Adrenal gland (tissue), 5 donors: ENCODE results near the gene ACER2.

Experiments used
- CTCF ChIP-seq, 6 experiments: fragments of 450-650 bp in 4 of 6; fragments of 200-600 bp in 2 of 6; sonication (generic) in 1 of 6; IDR thresholded peaks; 1 replicate in 5 of 6; 2 replicates in 1 of 6; pipeline versions ENCODE4 v1.5.1 to v1.8.0; 2016 to 2021; ENCODE audit warnings: antibody characterized with exemption in 6 of 6, mild to moderate bottlenecking in 2 of 6, moderate library complexity in 1 of 6
- POLR2A ChIP-seq, 2 donors: fragments of 450-650 bp; IDR thresholded peaks; one replicate each; pipeline ENCODE4 v1.6.1; 2017; ENCODE audit warnings: antibody characterized with exemption in 2 of 2, mild to moderate bottlenecking in 2 of 2, moderate library complexity in 1 of 2
- donor health status: DM: no; HTN: no; CAD: no.

GRCh38 chr9:19431361-19432171, 22.8 kb downstream of the ACER2 start:
- TF ChIP-seq CTCF (IDR thresholded peaks at IDR 0.05) (no peak), POLR2A (IDR thresholded peaks at IDR 0.05) (no peak)
